Measurements from ENCODE around the gene RAP1GAP2.

The RAP1GAP2 gene

GRCh38 chr17:2950846-2951245 is 154.6 kb downstream of the RAP1GAP2 start:
- DNase-seq, result no peak

DNA sequence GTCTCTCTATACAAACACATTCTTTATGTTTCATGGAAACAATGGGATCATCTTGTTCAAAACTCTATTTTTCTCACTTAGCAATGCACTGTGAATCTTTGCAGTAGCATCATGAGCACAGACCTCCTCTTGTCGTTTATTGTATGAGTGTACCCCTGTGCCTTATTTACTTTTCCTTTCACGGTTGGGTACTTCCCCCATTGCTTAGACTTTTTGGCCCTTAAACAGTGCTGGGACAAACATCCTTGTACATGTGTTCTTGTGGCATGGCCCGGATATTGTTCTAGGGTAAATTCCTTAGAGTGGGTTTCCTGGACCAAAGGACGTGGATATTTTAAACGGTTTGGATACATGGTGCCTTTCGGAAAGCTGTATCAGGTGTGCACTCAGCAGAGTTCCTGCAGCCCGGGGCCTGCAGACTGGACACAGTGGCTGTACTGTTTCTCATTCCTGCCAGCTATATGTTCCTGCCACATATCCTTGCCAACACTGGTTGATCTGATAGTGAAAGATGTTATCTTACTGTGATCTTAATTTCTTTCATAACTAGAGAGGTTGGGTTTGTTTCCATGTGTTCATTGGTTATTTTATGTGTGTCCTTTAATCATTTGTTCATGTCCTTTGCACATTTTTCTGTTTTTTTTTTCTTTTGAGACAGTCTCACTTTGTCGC is 156.1 kb downstream of the RAP1GAP2 start:
- no peak for DNase-seq

GRCh38 chr17:2954898-2955445 is 158.7 kb downstream of the RAP1GAP2 start:
- no peak for DNase-seq

DNA sequence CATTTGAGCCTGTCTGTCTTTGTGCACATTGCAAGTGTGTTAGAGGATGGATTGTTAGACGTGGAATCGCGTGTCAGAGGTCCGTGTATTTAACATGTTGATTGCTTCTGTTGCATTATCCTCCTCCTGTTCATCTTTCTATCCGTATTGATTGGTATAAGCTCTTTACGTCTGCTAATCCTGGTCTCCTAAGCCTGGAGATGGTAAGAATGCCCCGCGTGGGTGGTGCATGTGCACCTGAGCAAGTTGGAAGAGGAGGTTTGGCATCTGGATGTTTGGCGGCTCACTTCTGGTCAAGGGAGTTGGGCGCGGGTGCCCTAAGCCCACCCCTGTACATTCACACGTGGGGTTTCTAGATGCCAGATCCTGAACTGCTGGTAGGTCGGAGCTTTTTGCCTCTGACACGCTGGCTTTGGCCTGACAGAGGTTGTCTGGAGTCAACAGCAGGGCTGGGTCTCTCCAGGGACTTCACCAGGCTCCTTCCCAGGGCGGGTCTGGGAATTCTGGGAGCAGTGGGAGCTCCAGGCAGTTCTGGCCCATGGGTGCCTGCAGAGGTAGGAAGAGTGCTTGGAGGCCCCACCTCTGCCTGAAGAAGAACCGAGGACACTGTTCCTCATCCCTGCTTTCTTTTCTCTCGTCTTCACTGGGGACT is 159.8 kb downstream of the RAP1GAP2 start:
- no peak for DNase-seq

DNA sequence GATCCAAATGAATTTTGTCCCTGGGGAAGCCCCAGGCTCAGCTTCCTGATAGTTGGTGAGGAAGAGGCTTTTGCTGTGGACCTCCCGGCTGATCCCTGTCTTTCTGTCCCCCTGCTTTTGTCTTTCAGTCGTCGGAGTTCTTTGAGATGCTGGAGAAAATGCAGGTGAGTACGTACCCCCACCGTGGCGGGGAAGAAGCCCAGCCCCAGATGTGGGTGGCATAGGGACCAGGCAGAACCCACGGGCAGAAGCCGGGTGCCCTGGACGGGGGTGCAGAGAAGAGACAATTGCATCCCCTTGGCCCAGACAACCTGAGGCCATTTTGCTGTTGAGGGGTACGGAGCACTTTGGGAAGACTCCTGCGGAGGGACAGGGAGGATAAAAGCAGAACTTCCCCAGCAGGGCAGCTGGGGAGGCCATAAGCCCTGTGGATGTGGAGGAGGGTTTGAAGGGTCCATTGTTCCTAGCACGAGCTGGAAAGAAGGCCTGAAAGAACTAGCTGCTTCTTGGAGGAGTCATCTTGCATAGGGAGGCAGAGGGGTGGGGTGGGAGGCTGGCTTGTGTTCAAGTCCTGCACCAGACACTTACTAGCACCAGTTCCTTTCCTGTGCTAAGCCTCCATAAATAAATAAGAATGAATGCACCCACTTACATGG is 161.5 kb downstream of the RAP1GAP2 start:
- no peak for DNase-seq

- DNase-seq, result no peak
Observed at GRCh38 chr17:2958706-2959222, 162.5 kb downstream of the RAP1GAP2 start.

GRCh38 chr17:2959371-2960130 is 163.3 kb downstream of the RAP1GAP2 start:
- no peak for DNase-seq

- no peak for DNase-seq
Observed at GRCh38 chr17:2961446-2961845, 165.2 kb downstream of the RAP1GAP2 start.

- DNase-seq, result no peak
Observed at GRCh38 chr17:2962236-2962635, 166.0 kb downstream of the RAP1GAP2 start.

- DNase-seq, result no peak
Observed at GRCh38 chr17:2962729-2963128, 166.5 kb downstream of the RAP1GAP2 start.

DNA sequence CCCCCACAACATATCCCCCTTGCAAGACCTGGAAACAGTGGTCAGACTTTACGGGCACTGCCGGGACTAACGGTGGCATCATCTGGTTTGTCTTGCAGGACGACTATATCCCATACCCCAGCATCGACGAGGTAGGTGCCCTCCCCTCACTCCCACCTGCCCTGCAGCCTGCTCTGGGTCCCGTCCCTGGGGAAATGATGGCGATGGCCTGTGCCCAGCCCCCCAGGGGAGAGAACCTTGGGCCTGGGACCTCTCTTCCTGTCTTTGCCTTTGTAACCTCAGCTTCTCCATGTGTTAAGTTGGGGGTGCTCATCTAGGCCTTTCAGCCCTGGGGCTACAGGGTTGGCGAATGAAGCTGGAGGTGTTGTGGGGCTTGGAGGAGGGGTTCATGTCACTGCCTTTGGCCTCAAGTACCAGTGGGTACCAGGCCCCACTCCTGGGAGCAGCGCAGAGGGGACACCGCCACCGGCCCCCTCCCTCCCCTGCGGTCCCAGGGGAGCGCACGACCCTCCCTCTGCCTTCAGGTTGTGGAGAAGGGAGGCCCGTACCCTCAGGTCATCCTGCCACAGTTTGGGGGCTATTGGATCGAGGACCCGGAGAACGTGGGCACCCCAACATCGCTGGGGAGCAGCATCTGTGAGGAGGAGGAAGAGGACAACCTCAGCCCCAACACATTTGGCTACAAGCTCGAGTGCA is 167.2 kb downstream of the RAP1GAP2 start:
- DNase-seq, result no peak

DNA sequence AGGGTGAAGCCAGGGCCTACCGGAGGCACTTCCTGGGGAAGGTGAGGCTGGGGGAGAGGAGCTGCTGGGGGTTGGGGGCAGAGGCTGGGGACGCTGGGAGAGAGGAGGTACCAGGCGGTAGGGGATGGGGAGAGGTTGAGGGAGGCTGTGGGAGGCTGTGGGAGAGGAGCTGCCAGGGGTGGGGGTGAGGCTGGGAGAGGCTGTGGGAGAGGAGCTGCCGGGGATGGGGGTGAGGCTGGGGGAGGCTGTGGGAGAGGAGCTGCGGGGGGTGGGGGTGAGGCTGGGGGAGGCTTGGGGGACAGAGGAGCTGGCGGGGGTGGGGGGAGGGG is 167.8 kb downstream of the RAP1GAP2 start:
- no peak for DNase-seq

GRCh38 chr17:2964370-2964769 is 168.1 kb downstream of the RAP1GAP2 start:
- no peak for DNase-seq

DNA sequence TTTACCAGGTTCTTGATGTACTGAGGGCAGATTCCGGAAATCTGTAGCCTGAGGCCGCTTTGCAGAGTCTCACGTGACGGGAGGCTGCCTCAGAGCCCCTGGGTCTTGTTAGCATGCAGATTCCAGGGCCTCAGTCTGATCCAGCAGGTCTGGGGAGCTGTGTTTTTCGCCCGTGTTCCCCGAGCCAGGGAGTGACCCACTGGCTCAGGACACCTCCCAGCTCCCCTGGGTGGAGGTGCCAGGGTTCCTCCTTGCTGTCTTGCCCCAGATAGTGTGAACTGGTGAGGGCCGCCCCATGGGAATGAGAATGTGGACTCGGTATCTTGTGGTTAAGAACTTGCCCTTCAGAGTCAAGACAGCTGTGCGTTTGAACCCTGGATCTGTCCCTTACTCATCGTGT is 168.6 kb downstream of the RAP1GAP2 start:
- no peak for DNase-seq

GRCh38 chr17:2965621-2966595 is 169.7 kb downstream of the RAP1GAP2 start:
- no peak for DNase-seq

DNA sequence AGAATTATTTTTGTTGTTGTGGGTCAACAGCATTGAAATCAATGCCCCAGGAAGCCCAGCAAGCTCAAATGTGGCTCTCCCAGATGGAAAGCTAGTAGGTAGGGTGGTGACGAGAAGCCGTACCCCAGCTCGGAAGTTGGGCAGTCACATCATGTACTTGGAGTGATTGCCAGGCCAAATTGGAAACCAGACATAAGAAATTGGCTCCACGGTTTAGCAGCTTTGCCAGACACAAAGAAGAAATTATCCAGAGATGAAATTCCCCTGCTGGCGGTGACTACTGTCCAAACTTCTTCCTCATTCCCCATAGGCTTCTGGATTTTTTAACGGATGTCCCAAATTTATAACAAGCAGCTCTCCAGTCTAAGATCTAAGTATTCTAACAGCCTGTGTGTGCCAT is 171.3 kb downstream of the RAP1GAP2 start:
- no peak for DNase-seq

- no peak for DNase-seq
Observed at GRCh38 chr17:2971851-2972250, 175.6 kb downstream of the RAP1GAP2 start.

DNA sequence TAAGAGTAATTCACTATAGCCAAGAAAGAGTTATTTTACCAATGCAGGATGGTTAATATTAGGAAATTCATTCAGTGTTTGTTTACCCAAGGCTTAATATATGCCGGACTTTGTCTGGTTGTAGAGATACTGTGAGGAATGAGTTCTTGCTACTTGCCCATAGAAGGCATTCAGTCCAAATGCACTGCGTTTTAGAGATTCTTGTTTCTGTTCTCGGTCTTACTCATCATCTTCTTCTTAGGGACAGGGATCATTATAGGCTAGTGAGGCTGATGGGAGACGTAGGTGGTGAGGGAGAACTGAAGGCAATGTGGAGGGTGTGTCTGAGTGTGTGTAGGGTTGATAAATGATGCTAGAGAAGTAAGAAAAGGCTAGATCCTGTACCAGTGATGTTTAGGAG is 176.5 kb downstream of the RAP1GAP2 start:
- DNase-seq, result no peak

DNA sequence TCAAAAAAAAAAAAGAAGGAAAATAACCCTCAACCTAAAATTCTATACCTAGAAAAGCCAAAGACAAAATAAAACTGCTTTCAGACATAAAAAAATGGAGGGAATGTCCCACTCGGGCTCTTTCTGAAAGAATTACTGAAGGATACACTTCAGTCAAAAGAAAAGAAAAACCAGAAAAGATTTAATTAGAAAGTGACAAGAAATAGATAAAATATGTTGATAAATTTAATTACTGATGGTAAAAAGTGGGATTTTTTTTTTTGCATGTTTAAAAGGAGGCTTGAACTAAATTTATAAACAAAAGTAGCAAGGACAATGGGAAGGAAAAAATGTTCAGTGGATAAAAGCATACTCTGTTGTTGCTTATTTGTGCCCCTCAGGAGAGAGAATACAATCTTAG is 178.1 kb downstream of the RAP1GAP2 start:
- DNase-seq, result no peak

- no peak for DNase-seq
Observed at GRCh38 chr17:2975469-2975958, 179.3 kb downstream of the RAP1GAP2 start.

GRCh38 chr17:2977157-2977556 is 180.9 kb downstream of the RAP1GAP2 start:
- DNase-seq, result no peak
